NCI-H1417 treated with DMSO at 0.1 percent for 48 hours (cell line): ENCODE results near the gene PLAC1.

ENCODE experiments used
- DNase-seq: peaks from one replicate; lab custom pipeline; 2025; lab: John Stamatoyannopoulos, UW

Gene PLAC1

DNA sequence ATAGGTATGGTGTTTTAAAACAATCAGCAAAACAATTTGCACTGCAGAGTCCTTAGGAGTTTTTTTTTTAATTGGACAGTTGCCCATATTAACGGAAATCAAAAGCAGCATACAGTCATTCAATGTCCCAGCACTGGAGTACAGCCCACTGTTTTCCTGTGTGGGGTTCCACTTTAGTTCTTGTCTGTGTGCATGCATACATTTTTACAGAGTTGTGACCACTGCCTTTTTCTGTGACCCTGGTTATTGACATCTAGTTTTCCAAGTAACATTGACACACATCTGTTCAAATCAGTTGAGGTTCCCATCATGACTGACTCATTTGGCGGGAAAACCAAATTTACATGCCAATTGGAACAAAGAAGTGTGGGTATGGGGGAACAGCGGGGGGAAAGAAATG, 115.0 kb downstream of the PLAC1 start:
- DNase-seq: no peak

DNA sequence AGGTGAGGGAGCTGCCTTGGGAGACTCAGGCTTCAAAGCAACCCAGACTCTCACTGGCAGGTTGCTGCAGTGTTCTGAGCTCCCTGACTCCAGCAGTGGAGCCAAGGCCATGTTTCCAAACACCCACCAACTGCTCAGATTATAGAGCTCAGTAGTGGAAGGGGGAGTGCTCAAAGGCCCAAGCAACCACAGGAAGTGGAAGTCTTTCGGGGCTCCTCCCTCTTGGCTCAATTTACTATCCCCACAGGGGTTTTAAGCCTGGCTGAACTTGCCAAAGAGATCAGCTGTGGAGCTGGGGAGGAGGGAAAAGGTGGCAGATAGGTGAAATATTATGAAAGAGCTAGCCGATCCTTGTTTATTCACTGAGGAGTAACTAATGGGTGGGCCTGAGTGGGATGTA, 115.8 kb downstream of the PLAC1 start:
- DNase-seq: no peak

GRCh38 chrX:134541906-134542305, 116.4 kb downstream of the PLAC1 start:
- no peak for DNase-seq

- DNase-seq: no peak
Measured at GRCh38 chrX:134538316-134538715, 120.0 kb downstream of the PLAC1 start.

- DNase-seq: no peak
Measured at GRCh38 chrX:134537179-134537955, 120.9 kb downstream of the PLAC1 start.

- no peak for DNase-seq
Measured at GRCh38 chrX:134533952-134534351, 124.3 kb downstream of the PLAC1 start.

DNA sequence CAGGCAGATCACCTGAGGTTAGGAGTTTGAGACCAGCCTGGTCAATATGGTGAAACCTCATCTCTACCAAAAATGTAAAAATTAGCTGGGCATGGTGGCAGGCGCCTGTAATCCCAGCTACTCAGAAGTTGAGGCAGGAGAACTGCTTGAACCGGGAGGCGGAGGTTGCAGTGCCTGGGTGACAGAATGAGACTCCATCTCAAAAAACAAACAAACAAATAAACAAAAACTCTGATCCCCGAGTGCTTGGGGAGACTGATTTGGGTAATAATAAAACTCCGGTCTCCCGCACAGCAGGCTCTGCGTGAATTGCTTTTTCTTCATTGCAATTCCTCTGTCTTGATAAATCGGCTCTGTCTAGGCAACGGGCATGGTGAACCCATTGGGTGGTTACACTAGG, 124.9 kb downstream of the PLAC1 start:
- DNase-seq: no peak

DNA sequence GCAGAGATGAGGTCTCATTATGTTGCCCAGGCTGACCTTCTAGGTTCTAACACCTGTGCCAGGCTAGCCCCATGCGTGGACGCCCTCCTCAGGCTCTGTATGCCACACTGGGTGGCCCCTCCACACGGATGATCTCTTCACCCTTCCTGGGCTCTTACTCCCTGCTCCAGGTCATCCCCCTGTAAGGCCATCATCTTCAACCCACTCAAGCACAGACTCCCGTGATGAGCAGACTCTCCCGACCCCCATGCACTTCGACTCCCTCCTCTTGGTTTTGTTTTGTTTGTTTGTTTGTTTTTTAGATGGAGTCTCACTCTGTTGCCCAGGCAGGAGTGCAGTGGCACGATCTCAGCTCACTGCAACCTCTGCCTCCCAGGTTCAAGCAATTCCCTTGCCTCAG, 127.4 kb downstream of the PLAC1 start:
- DNase-seq: no peak

DNA sequence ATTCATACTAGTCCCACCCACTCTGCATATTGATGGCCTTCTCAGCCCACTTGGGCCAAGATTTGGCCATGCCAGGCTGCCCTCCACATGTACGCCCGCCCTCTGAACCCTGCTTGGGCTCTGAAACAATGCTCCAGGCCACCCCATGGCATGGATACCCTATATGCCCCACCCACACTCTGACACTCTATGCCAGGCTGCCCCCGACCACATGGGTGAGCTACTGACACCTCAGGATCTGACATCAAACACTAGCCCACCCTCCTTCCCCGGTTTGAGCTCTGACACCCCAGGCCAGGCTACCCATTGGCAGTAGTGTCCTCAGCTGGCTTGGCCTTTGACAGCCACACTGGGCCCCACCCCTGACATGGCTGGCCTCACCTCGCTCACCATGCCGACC, 128.8 kb downstream of the PLAC1 start:
- no peak for DNase-seq

DNA sequence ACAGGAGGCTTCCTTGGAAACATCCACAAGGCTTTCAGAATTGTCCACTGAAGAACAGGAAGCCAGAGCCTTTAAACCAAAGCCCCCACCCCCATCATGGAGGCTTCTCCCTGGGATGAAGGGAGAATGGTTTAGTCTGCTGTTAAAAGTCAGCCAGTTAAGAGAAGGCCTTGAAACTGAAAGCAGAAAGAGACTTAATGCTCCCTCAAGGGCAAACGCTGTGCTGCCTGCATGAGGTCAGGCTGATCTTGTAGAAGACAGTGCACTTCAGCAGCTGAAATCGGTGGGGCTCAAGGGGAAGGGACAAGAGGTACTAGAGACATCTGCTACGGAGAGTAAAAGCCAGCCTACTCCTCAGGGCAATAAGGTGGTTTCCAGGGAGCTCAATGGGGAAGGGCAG, 129.3 kb downstream of the PLAC1 start:
- DNase-seq: no peak

DNA sequence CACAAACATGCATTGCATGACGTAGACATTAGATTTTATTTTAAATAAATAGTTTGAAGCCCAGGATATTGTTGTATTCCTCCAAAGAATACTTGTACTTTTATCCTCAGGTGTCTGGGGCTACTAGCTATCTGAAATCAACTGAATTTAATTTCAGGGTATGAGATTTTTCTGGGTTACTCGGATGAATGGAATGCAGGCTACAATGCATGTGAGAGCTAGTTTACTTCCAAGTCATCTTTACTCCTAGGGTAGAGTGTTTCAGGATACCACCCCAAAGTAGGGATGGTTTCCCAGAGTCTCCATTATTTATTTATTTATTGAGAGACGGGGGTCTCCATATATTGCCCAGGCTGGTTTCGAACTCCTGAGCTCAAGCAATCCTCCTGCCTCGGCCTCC, 131.9 kb downstream of the PLAC1 start:
- DNase-seq: no peak

- no peak for DNase-seq
Measured at GRCh38 chrX:134525086-134525792, 133.0 kb downstream of the PLAC1 start.

GRCh38 chrX:134524181-134524580, 134.1 kb downstream of the PLAC1 start:
- no peak for DNase-seq

DNA sequence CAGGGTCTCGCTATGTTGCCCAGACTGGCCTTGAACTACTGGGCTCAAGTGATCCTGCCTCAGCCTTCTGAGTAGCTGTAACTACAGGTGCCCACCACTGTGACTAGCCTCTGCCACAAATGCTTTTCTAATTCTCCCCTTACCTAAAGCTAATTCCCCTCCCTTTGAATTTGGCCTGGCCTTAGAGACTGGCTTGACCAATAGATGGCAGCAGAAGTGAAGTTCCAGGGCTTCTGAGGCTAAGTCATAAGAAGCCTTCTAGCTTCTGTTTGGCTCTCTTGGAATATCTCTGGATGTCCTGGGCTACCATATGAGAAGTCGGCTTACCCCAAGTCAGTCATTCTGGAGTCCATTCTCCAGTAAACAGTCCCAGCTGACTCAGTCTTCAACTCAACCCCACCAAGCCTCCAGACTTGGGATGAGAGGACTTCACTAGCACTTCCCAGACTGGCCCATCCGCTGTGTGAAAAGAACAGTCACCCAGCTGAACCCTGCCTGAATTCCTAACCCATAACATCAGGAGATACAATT, 137.3 kb downstream of the PLAC1 start:
- DNase-seq: no peak
